BJ (cell line): ENCODE results near the gene GDPD3. TPM values are rescaled to one million over a fixed set of nuclear protein-coding genes. Genes with fewer than 3 reads are reported as not detected.

Experiments used
- CTCF ChIA-PET: fragments of 350-600 bp; formaldehyde crosslinking; extraction: SDS; loops from one replicate; lab custom pipeline; 2021; ENCODE audit warnings: antibody characterized with exemption, inconsistent platforms; lab: Yijun Ruan, JAX
- POLR2A ChIA-PET: fragments of 300-600 bp; sonication (Branson Sonifier 250); formaldehyde crosslinking; extraction: SDS; loops from one replicate; lab custom pipeline; 2021; ENCODE audit warnings: antibody characterized with exemption; lab: Charles Lee
- DNase-seq: peaks from one replicate; pipeline ENCODE4 v3.0.0-alpha.2; 2011; ENCODE audit warnings: low read depth
- H3K27me3 ChIP-seq: 2 replicates; pipeline ENCODE4 v1.6.0; 2011; ENCODE audit warnings: low read length; ENCODE audit not compliant: control insufficient read depth, insufficient read depth
- H3K36me3 ChIP-seq: 2 replicates; pipeline ENCODE4 v1.5.1; 2011; ENCODE audit warnings: low read length; ENCODE audit not compliant: control insufficient read depth, insufficient read depth
- H3K4me3 ChIP-seq: 2 replicates; pipeline ENCODE4 v1.5.1; 2011; ENCODE audit warnings: low read depth, mild to moderate bottlenecking, control low read depth, low read length
- polyA plus RNA-seq: library from polyadenylated mRNA; depleted of rRNA; stranded (reverse); fragments of >200 nt; gene quantifications from 2 replicates; pipeline ENCODE4 v1.2.3, GENCODE V29; 2011
- TF ChIP-seq, protein P1 (sequence below): IDR thresholded peaks from 2 replicates; pipeline ENCODE4 v1.5.1; 2011; ENCODE audit warnings: low read depth, mild to moderate bottlenecking, control low read depth, inconsistent platforms, low read length, moderate library complexity; ENCODE audit not compliant: insufficient read depth

Gene GDPD3
- polyA plus RNA-seq, 1 experiment: 2.0 TPM

DNA sequence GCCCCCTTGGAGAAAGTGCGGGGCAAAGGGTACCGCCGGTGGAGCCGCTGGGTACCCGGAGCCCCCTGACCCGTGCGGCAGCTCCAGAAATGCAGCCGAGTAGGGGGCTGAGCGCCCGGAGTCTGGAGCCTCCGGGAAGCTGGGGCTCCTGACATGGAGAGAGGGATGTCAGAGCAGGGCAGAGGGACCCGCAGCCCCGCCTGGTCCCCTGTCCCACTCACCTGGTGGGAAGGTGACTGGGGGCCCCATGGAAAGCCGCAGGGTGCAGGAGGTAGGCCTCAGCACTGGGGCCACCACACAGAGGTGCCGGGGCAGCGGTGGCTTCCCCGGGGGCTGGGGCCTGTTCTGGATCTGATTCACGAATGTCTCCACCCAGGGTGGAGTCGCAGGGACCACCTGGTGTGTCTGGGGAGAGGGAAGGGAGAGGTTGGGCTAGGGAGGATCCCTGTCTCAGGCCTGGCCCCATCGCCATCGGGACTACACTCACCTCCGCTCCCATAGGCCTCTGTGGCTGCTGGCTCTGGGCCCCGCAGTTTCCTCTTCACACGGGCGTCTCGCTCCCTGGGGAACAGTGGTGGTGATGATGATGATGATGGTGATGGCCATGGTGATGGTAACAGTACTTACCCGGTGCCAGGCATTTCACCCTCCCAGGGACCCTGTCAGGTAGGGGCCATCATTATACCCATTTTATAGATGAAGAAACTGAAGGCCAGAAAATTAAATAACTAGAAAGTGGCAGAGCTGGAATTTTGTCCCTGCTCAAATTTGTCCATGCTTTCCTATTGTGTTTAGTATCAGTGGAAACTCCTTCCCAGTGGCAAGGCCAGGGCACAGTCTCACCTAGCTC, 26.8 kb downstream of the GDPD3 start:
- DNase-seq: no peak
- ChIA-PET POLR2A (no interaction called here), CTCF (interaction anchor here (0.7 kb wide), 1 partner anchor 10 kb away, joined by 3 read pairs; no protein-coding TSS in a partner anchor)
- TF ChIP-seq, protein P1, sequence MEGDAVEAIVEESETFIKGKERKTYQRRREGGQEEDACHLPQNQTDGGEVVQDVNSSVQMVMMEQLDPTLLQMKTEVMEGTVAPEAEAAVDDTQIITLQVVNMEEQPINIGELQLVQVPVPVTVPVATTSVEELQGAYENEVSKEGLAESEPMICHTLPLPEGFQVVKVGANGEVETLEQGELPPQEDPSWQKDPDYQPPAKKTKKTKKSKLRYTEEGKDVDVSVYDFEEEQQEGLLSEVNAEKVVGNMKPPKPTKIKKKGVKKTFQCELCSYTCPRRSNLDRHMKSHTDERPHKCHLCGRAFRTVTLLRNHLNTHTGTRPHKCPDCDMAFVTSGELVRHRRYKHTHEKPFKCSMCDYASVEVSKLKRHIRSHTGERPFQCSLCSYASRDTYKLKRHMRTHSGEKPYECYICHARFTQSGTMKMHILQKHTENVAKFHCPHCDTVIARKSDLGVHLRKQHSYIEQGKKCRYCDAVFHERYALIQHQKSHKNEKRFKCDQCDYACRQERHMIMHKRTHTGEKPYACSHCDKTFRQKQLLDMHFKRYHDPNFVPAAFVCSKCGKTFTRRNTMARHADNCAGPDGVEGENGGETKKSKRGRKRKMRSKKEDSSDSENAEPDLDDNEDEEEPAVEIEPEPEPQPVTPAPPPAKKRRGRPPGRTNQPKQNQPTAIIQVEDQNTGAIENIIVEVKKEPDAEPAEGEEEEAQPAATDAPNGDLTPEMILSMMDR: no peak
- Histone ChIP-seq H3K36me3 (peaks cover 31% of the 10 kb centered on the region), H3K4me3 (no peak overlapping the region), H3K27me3 (no peaks in the 10 kb centered on the region)

DNA sequence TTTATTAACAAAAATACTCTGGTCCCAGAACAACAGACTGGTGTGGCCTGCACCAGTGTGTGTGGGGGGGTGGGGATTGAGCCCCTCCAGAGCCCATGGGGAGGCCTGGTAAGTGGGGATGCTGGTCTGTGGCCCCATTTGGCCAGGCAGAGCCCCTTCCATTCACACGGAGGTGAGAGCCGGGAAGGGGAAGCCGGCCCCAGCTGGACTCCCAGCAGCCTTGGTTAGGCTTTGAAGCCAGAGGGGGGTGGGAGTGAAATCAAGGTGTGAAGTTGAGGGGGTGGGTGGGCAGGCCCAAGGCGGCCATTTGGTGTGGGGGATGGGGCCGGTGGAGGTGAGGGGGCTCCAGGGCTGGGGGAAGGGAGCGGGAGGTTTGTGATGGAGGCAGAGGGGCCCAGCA, 27.5 kb downstream of the GDPD3 start:
- Histone ChIP-seq H3K4me3 (no peak overlapping the region), H3K36me3 (peaks cover 35% of the 10 kb centered on the region), H3K27me3 (no peaks in the 10 kb centered on the region)
- POLR2A ChIA-PET: no interaction called here
- CTCF ChIA-PET: no interaction called here
- no peak for DNase-seq
- TF ChIP-seq, protein P1: no peak

DNA sequence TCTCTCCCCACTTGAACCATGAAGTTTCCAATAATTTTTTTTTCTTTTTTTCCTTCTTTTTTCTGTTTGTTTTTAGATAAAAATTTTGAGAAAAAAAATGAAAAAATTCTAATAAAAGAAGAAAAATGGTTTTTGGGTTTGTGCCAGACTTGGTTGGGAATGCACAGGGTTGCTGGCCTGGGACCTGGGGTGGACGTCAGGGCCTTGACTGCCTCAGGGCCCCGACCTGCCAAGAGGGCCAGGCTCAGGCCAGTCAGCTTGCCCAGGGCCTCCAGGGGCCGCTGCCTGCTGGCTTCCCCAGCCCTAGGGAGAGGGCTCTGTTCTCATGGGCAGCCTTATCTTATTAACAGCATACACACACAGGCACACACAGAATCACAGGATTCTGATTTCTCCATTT, 28.1 kb downstream of the GDPD3 start:
- CTCF ChIA-PET: no interaction called here
- POLR2A ChIA-PET: interaction anchor here (0.7 kb wide), 1 partner anchor 11 kb away, joined by 3 read pairs; the partner anchor contains the start of gene YPEL3
- TF ChIP-seq, protein P1: no peak
- Histone ChIP-seq H3K4me3 (no peak overlapping the region), H3K36me3 (peaks cover 37% of the 10 kb centered on the region), H3K27me3 (no peaks in the 10 kb centered on the region)
- no peak for DNase-seq

DNA sequence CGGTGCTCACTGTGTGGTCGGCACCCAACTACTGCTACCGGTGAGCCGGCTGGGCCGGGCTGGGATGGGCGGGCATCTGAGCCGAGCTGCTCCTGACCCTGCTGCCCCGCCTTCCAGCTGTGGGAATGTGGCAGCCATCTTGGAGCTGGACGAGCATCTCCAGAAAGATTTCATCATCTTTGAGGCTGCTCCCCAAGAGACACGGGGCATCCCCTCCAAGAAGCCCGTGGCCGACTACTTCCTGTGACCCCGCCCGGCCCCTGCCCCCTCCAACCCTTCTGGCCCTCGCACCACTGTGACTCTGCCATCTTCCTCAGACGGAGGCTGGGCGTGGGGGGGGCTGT, 28.5 kb downstream of the GDPD3 start:
- TF ChIP-seq, protein P1: no peak
- POLR2A ChIA-PET: interaction anchor here (0.7 kb wide), 1 partner anchor 11 kb away, joined by 3 read pairs; the partner anchor contains the start of gene YPEL3
- Histone ChIP-seq H3K4me3 (no peak overlapping the region), H3K27me3 (no peaks in the 10 kb centered on the region), H3K36me3 (peaks cover 37% of the 10 kb centered on the region)
- DNase-seq: no peak
- CTCF ChIA-PET: no interaction called here

DNA sequence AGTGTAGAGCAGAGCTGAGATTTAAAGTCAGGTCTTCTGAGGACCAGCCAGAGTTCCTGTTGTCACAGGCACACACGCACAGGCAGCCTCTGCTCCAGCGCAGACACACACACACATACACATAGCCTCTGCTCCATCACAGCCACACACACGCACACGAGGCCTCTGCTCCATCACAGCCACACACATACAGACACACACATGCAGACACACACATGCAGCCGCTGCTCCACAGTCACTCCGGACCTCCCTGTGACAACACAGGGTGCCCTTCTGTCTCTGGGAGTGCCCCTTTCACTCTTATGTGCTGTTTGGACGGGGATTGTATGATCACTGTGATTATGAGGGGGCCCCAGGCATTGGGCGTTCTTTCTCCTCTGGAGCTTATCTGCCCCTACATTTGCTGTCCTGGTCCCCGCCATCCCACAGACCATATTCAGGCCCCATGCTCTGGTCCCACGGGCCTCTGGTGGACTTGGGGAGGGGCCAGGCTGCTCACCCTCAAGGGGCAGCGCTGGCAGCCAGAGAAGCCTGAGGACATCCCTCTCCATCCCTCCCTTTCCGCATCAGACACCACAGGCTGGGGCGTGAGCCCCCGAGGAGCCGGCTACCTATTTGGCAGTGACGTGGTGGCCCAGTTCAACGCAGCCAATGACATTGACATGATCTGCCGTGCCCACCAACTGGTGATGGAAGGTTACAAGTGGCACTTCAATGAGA, 29.1 kb downstream of the GDPD3 start:
- ChIA-PET CTCF (no interaction called here), POLR2A (interaction anchor here (0.6 to 0.7 kb wide), 2 partner anchors 9 to 12 kb away, joined by 3 read pairs; partner anchors contain the start of gene YPEL3)
- Histone ChIP-seq H3K4me3 (no peak overlapping the region), H3K27me3 (no peaks in the 10 kb centered on the region), H3K36me3 (peaks cover 41% of the 10 kb centered on the region)
- DNase-seq: no peak
- TF ChIP-seq, protein P1: no peak
